PC-9 (cell line): ENCODE results near the gene PKD1L1.

Experiments
- CTCF ChIP-seq: fragments of 200-600 bp; sonication (generic); conservative IDR thresholded peaks from 2 replicates; pipeline ENCODE4 v1.6.1; 2017; ENCODE audit warnings: mixed run types, antibody characterized with exemption, mild to moderate bottlenecking, moderate library complexity
- EZH2 ChIP-seq: fragments of 200-600 bp; sonication (generic); IDR thresholded peaks from 2 replicates; pipeline ENCODE4 v1.8.0; 2017; ENCODE audit warnings: antibody characterized with exemption, low read depth

- TF ChIP-seq CTCF (no peak), EZH2 (no peak)
These were observed 51.4 kb downstream of the PKD1L1 start for GRCh38 chr7:47896809-47897423.
